ENCODE data around the gene ANKRD63. TPM values are rescaled to one million over a fixed set of nuclear protein-coding genes. Genes with fewer than 3 reads are reported as not detected.

Gene ANKRD63
- total RNA-seq, 4 donors from 2014 or later, result not detected

DNA sequence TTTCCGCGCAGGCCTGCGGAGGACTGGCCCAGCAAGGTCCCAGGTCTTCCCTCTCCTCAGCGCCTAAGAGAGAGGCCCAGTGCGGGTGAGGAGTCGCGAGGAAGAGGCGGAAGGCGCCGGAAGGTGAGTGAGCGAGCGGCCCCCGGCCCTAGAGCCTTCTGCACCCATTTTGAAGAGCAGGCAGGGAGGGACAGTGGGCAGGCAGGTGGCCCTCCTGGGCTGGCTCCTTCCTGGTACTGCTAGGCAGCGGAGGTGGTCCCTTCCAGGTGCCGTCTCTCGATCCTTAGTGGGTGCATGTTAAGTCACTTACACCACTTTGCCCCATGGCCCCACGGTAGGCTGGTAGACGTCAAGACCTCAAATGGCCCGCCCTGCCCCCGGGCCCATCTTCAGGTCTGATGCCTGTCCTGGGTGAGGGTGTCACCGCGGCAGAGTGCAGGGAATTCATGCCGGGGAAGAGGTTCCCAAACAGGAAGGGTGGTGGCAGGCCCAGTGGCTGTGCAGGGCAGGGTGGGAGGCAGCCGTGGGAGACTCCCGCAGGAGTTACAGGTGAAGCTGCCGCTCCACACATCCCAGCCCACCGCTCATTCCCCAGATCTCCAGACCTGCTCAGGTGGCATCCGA, 29.6 kb downstream of the ANKRD63 start:
- intact Hi-C loops (cut with DNase I; ENCODE audit: low total_unique reads), result no loop called here
- DNase-seq, result no peak
- Histone ChIP-seq H3K36me3 (no peaks in the 10 kb centered on the region), H3K4me3 (peak overlapping the region; percentile 47 to 69 (median 48)), H3K9me3 (no peaks in the 10 kb centered on the region), H3K4me1 (peaks cover 5 to 22% (median 13%) of the 10 kb centered on the region in 4 donors), H3K27me3 (peaks cover 23% of the 10 kb centered on the region), H3K27ac (peak overlapping the region in 1 of 4 donors; percentile 40)
- 35% methylated on average over 26 of the region's 28 CpGs; no CpG with 5 or more reads in 1 of the 2 donors for WGBS, 2 donors (ENCODE audit: low coverage in 1 of 2)
- no peak for TF ChIP-seq POLR2A (IDR thresholded peaks at IDR 0.05)
- TF ChIP-seq EP300 (IDR thresholded peaks at IDR 0.05; ENCODE audit: low read depth), result no peak
- TF ChIP-seq POLR2AphosphoS5 (IDR thresholded peaks at IDR 0.05), result no peak
- TF ChIP-seq, protein P1, sequence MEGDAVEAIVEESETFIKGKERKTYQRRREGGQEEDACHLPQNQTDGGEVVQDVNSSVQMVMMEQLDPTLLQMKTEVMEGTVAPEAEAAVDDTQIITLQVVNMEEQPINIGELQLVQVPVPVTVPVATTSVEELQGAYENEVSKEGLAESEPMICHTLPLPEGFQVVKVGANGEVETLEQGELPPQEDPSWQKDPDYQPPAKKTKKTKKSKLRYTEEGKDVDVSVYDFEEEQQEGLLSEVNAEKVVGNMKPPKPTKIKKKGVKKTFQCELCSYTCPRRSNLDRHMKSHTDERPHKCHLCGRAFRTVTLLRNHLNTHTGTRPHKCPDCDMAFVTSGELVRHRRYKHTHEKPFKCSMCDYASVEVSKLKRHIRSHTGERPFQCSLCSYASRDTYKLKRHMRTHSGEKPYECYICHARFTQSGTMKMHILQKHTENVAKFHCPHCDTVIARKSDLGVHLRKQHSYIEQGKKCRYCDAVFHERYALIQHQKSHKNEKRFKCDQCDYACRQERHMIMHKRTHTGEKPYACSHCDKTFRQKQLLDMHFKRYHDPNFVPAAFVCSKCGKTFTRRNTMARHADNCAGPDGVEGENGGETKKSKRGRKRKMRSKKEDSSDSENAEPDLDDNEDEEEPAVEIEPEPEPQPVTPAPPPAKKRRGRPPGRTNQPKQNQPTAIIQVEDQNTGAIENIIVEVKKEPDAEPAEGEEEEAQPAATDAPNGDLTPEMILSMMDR (IDR thresholded peaks at IDR 0.05), result no peak
- in situ Hi-C loops (cut with MboI; ENCODE audit: low pct_ligation_motif_present in 1 of 4, low pct_unique_long_range_greater_than_20kb in 1 of 4, low sequenced_read_pairs in 3 of 4), result loop anchor here in 1 of 4 donors (25.0 kb wide), 1 partner anchor 216 kb away; the partner anchor contains the start of gene SRP14

DNA sequence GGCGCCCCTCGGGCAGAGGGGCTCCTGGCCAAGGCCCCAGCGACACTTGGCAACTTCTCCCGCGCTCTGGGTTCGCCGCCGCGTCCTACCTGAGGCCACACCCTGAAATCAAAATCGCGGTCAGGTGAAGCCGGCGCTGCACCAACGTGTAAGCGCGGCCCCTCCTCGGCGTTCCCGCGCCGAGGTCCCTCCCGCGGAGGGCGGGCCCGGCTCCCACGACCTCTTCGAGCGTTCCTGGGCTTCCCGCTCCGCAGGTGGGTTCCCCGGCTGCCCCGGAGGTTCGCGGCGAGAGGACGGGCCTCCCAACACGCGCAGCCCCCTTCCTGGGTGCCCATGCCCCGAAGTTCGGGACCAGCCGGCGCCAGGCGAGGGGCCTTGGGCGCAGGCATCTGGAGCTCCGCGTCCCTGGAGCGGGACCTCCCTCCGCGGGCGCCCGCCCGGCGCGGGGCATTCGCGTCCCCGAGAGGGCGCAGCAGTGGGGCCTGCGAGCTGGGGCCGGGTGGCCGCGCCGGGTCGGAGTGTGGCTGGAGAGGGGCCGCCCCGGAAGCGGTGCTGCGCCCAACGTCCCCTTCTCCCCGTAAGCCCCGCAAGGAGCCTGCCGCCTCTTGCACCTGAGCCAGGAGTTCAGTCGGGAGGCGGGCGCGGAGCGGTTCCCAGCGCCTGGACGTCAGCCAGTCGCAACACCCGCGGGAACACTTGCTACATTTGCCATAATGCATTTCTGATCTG, 30.3 kb downstream of the ANKRD63 start:
- DNase-seq, result peak; percentile 61
- Histone ChIP-seq H3K4me1 (peaks cover 5 to 22% (median 13%) of the 10 kb centered on the region in 4 donors), H3K36me3 (no peaks in the 10 kb centered on the region), H3K4me3 (peak overlapping the region; percentile 47 to 69 (median 48)), H3K27me3 (peaks cover 23% of the 10 kb centered on the region), H3K9me3 (no peaks in the 10 kb centered on the region), H3K27ac (peak overlapping the region in 1 of 4 donors; percentile 40)
- TF ChIP-seq, protein P1 (IDR thresholded peaks at IDR 0.05), result no peak
- no peak for TF ChIP-seq POLR2AphosphoS5 (IDR thresholded peaks at IDR 0.05)
- no peak for TF ChIP-seq EP300 (IDR thresholded peaks at IDR 0.05; ENCODE audit: low read depth)
- no peak for TF ChIP-seq POLR2A (IDR thresholded peaks at IDR 0.05)
- intact Hi-C loops (cut with DNase I; ENCODE audit: low total_unique reads) (no loop called here), in situ Hi-C loops (cut with MboI; ENCODE audit: low pct_ligation_motif_present in 1 of 4, low pct_unique_long_range_greater_than_20kb in 1 of 4, low sequenced_read_pairs in 3 of 4) (loop anchor here in 1 of 4 donors (25.0 kb wide), 1 partner anchor 215 kb away; the partner anchor contains the start of gene SRP14)
- WGBS, 2 donors (ENCODE audit: low coverage in 1 of 2), result 2% methylated on average over 72 of the region's 82 CpGs; no CpG with 5 or more reads in 1 of the 2 donors

DNA sequence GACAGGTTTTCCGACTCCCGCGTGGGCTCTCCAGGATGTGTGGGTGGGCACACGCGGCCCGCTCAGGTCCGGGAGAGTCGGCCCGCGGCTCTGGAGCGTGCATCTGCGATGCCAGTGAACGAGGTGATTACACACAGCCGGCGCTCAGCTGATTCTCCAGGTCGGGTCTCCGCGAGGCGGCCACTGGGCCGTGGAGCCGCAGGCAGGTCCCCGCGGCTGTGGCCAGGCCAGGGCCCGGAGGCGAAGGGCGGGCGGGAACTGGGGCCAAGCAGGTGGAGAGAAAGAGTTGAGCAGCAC, 30.8 kb downstream of the ANKRD63 start:
- no peak for TF ChIP-seq EP300 (IDR thresholded peaks at IDR 0.05; ENCODE audit: low read depth)
- no peak for TF ChIP-seq POLR2A (IDR thresholded peaks at IDR 0.05)
- TF ChIP-seq, protein P1 (IDR thresholded peaks at IDR 0.05), result no peak
- no peak for TF ChIP-seq POLR2AphosphoS5 (IDR thresholded peaks at IDR 0.05)
- Histone ChIP-seq H3K4me1 (peaks cover 5 to 22% (median 13%) of the 10 kb centered on the region in 4 donors), H3K36me3 (no peaks in the 10 kb centered on the region), H3K4me3 (peak overlapping the region in 3 of 4 donors; percentile 47 to 69 (median 50)), H3K27ac (no peak overlapping the region), H3K9me3 (no peaks in the 10 kb centered on the region), H3K27me3 (peaks cover 23% of the 10 kb centered on the region)
- intact Hi-C loops (cut with DNase I; ENCODE audit: low total_unique reads), result no loop called here
- no peak for DNase-seq
- in situ Hi-C loops (cut with MboI; ENCODE audit: low pct_ligation_motif_present in 1 of 4, low pct_unique_long_range_greater_than_20kb in 1 of 4, low sequenced_read_pairs in 3 of 4), result loop anchor here in 1 of 4 donors (25.0 kb wide), 1 partner anchor 215 kb away; the partner anchor contains the start of gene SRP14
- 30% methylated on average over 15 of the region's 27 CpGs; no CpG with 5 or more reads in 1 of the 2 donors for WGBS, 2 donors (ENCODE audit: low coverage in 1 of 2)

DNA sequence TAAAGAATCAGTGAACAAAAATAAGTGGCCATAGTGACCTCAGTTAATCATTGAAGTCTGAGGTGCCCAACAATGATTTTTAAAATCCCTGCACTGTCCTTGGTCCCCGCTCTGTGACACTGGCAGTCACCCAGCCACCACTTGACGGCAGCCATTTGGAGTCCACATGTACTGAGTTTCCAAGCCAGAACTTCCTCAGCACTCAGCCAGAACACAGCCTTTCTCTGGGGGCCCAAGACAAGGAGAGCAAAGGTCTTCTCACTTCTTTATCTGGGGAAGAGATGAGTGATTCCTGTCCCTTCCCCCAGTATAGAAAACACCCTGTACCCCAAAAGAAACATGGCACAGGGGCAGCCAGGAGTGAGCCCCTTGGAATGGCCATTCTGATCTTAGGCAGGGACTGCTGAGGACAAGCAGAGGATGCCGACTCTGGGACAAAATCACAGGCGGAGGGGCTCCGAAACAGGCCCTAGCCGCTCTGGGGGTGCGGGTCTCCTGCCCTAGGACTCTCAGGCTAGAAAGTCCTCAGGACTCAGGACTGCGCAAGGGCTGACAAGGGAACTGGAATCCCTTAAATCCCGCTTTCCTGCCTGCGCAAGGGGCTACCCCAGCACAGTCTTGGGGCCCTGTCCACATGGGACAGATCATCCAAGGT, 31.3 kb downstream of the ANKRD63 start:
- Histone ChIP-seq H3K36me3 (no peaks in the 10 kb centered on the region), H3K4me1 (peaks cover 5 to 22% (median 13%) of the 10 kb centered on the region in 4 donors), H3K9me3 (no peaks in the 10 kb centered on the region), H3K27me3 (peaks cover 23% of the 10 kb centered on the region), H3K4me3 (no peak overlapping the region), H3K27ac (no peak overlapping the region)
- 95% methylated on average over 10 of the region's 10 CpGs; no CpG with 5 or more reads in 1 of the 2 donors for WGBS, 2 donors (ENCODE audit: low coverage in 1 of 2)
- in situ Hi-C loops (cut with MboI; ENCODE audit: low pct_ligation_motif_present in 1 of 4, low pct_unique_long_range_greater_than_20kb in 1 of 4, low sequenced_read_pairs in 3 of 4), result loop anchor here in 1 of 4 donors (25.0 kb wide), 1 partner anchor 214 kb away; the partner anchor contains the start of gene SRP14
- DNase-seq, result no peak
- intact Hi-C loops (cut with DNase I; ENCODE audit: low total_unique reads), result no loop called here
- TF ChIP-seq EP300 (IDR thresholded peaks at IDR 0.05; ENCODE audit: low read depth) (no peak), POLR2AphosphoS5 (IDR thresholded peaks at IDR 0.05) (no peak), POLR2A (IDR thresholded peaks at IDR 0.05) (no peak)
- TF ChIP-seq, protein P1 (IDR thresholded peaks at IDR 0.05), result no peak
